SK-N-MC (cell line): ENCODE results near the gene TRNP1.

Experiments used
- EZH2 ChIP-seq: fragments of 200-600 bp; sonication (generic); IDR thresholded peaks from one replicate; pipeline ENCODE4 v1.6.1; 2017; ENCODE audit warnings: antibody characterized with exemption
- FOXP2 ChIP-seq: optimal IDR thresholded peaks from 2 replicates; pipeline ENCODE3; 2011; ENCODE audit warnings: mild to moderate bottlenecking, moderate library complexity; ENCODE audit not compliant: insufficient read depth; ENCODE audit errors: extremely low read length, control extremely low read depth
- POLR2AphosphoS5 ChIP-seq: IDR thresholded peaks from 2 replicates; pipeline ENCODE4 v1.6.1; 2012; ENCODE audit warnings: mild to moderate bottlenecking, low read depth, low read length, borderline replicate concordance

GRCh38 chr1:26996665-26997064, 3.2 kb downstream of the TRNP1 start:
- TF ChIP-seq EZH2, result no peak
- TF ChIP-seq POLR2AphosphoS5, result no peak
- TF ChIP-seq FOXP2, result no peak
